ENCODE results near the gene FAF1.

The FAF1 gene

DNA sequence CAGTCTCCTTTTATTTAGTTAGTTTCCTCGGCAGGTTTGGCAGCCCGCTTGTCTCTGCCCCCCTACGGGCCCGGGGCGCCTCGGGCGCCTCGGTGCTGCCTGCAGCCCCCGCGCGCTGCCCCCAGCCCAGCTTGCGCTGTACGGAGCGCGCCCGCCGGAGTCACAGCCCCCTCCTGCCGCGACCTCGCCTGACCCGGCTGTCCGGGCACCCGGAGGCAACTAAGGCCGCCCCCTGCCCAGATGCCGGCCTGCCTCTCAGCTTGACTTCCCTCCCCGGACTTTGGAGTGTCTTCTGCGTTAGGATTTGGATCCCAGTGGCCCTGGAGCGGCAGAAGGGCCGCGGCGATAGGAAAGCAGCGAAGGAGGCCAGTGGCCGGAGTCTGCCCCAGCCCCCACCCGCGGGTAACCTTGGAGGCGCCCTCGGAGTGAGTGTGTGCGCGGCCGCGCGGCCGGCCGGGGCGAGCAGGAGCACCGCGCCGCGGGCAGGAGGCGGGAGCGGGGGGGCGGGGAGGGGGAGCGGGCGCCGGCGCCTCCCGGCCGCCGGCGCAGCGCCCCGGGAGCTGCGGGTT, 17.6 kb upstream of the FAF1 start:
- peak; percentile 55 for DNase-seq

DNA sequence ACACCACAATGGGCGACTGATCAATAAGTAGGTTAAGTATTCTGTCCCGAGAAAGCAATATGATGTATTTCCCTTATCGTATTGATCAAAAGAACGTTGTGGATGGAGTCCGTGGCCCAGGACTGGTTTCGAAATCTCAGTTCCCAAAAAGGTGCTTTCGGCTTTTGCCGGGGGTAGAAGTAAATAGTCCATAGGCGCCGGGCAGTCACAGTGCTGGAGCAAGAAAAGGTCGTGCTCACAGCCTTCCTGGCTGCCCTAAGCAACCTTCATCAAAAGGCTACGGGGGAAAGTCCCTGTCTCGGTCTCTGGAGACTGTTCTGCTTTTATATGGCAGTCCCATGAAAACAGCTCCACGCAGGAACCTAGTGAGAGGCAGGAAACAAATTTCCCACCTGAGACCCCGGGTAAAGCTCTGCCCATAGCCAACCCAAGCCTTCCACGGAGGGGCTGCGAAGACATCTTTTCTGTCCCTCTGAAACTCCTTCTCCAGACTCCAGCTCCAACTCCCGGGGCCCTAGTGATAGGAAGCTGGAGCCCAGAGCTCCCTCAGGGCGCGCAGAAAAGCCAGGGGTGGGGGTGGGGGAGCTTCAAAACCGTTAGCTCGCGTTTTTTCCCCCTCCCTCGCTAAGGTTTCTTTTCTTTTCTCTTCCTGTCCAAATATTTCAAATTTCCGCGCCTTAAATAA, 17.0 kb upstream of the FAF1 start:
- peak; percentile 82 for DNase-seq

DNA sequence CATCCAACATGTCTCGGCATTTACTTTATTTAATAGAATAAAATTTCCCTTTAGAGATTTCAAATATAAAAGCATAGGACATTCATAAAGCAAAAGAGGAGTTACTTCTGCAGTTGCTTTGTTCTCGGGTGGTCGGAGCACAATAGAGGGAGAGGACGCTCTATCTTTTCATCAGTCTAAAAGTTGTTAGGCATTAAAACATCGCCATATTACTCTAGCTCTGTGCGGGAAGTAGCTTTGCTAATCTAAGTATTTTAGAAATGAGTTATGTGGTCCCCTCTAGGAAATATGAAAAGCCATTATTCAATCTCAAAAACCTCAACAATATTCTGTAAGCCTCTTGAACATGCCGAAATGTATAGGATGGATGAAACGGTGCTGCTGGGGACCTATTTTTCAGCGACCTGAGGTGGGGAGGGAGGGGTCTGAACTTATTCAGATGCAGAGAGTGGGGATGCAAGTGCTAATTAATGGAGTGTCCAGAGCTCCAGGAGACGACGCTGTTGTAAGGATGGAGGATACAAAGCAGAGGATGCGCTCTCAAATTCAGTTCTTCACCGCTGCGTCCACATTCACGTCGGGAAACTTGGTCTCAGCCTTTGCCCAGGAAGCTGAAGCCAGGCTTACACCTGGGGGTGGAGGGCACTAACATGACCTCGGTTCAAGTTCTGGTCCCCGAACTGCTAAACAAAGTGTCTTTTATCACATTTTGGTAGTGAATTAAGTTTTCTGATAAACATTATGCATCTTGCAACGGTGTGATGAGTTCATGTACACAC, 16.2 kb upstream of the FAF1 start:
- peak; percentile 82 for DNase-seq

DNA sequence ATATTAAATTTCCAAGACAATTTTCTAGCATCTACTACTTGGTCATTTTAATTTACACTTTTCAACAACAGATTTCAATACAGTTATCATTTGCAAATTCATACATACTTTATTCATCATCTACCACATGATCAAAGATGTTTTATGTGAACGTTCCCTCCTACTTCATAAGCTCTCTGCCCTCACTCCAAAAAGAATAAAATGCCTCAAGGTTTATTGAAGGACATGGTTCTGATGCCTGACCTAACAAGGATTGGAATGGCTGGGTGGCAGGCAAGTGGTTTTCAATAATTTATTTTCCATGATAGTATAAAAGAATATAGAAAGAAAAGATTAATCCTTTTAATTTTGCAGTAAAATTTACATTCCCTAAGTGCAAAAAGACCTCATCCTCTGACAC, 15.4 kb upstream of the FAF1 start:
- peak; percentile 74 for DNase-seq

DNA sequence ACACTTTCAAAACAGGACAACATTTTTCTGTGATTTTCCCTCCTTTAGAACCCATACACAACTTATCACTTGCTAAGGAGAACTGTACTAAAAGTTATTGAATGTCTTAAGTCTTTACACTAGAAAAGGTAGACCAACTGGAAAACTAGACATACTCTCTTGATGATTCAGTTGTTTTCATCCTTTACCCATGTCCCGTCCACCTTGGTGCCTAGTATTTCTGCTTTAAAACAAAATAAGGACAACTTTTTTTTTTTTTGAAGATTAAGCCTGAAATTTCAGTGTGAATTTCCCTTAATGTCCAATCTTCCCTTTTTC, 14.5 kb upstream of the FAF1 start:
- peak; percentile 44 for DNase-seq

DNA sequence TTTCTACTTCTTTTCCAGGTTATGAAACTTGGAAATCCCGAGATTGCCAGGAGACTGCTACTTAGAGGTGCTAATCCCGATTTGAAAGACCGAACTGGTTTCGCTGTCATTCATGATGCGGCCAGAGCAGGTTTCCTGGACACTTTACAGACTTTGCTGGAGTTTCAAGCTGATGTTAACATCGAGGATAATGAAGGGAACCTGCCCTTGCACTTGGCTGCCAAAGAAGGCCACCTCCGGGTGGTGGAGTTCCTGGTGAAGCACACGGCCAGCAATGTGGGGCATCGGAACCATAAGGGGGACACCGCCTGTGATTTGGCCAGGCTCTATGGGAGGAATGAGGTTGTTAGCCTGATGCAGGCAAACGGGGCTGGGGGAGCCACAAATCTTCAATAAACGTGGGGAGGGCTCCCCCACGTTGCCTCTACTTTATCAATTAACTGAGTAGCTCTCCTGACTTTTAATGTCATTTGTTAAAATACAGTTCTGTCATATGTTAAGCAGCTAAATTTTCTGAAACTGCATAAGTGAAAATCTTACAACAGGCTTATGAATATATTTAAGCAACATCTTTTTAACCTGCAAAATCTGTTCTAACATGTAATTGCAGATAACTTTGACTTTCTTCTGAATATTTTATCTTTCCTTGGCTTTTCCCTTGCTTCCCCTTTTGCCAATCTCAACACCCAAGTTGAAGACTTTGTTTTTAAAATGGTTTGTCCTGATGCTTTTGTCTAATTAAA, 14.0 kb upstream of the FAF1 start:
- DNase-seq, result peak; percentile 58

DNA sequence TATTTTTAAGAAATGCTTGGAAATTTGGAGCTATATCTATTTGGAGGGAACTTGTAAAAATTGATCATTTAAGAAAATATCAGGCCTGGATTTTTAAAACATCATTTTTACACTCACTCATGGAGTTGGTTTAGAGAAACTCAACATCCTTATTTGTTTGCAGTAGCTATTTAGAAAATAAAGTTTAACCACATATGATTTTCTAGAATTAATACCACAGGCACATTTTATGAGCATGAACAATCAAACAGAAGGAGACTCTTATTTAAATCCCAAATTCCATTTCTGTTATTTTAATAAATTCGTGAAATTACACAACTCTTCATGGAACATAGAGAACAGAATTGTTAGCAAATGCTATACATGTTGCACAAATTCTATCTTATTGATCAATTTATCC, 13.2 kb upstream of the FAF1 start:
- DNase-seq, result peak; percentile 46

DNA sequence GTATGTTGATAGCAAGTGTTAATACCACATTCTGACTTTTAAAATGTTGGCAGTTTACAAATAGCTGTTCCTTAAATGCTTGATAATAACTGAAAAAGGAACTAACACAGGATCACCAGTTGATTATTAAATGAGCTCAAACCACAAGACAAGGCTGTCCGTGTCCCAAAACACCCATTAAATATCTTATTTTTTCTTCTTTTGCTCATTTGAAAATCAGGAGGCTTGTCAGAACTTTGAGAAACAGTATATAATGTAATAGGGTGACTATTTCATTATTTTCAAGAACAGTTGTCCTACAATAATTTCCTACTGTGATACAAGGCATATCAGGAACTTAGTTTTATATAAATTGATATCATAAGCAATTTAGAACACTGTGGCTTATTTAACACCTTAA, 12.7 kb upstream of the FAF1 start:
- DNase-seq, result peak; percentile 44

DNA sequence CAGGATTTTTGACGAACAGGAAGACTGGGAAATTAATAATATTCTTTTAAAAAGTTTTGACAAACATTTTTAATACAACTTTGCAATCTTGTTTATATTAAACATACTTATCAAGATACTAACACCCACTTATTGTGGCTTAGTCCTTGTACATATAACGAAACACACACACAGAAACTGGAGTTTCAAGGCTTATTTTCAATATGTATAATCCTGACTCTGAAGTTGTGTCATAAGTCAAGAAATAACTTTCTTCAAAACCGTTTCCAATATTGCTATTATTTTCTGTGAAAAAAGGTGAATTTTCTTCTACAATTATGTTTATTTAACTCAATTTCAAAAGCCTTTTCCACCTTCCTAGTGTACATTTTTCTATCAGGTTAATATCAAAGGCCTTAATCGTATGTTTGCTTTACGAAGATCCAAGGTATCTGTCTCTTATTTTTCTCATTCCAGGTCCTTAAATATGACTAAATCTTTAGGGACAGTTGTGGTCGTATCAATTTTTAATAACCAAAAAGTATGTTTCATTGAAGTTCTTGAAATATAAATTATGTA, 11.8 kb upstream of the FAF1 start:
- peak; percentile 50 for DNase-seq

DNA sequence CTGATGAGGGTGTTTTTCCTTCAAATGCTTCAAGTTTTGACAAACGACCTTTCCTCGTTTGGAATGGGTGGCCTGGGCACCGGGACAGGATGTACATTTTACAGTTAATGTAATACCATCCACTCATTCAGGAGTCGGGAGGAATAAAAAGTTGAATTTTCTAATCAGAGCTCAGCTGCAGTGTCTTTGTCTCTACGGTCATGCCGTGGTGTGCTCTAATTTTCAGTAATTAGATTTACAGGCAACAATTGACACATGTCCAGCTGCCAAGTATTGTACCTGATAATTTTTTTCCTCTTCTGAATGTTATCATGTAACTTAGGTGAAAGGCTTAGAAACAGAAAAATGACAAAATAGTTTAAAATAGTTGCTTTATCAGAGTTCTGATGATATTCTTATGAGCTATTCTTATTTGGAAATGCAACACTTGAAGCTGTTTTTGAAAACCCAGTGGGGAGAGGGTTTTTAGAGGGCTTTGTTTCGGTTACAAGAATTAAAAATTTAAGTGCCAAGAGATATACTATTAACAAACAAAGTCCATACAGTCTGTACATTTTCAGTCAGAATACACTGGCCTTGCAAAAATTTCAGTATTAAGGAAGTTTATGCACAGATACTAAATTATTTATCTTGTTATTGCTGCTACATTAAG, 11.0 kb upstream of the FAF1 start:
- peak; percentile 62 for DNase-seq

DNA sequence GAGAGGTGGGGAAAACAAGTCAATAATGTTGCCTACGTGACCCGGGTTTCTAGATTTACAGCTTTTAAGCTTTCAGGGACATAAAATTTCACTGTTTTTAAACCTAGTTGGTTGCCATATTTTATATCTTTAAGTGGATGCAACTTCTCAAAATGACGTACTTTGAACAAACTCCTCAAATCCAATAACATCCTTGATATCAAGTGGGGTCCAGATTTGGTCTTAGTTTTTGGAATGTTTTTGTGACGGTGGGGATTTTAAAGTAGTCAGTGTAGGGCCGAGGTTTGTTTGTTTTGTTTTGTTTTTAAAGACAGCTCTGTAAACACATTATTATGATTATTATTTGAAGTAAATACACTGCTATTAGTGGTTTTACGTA, 10.4 kb upstream of the FAF1 start:
- peak; percentile 48 for DNase-seq

DNA sequence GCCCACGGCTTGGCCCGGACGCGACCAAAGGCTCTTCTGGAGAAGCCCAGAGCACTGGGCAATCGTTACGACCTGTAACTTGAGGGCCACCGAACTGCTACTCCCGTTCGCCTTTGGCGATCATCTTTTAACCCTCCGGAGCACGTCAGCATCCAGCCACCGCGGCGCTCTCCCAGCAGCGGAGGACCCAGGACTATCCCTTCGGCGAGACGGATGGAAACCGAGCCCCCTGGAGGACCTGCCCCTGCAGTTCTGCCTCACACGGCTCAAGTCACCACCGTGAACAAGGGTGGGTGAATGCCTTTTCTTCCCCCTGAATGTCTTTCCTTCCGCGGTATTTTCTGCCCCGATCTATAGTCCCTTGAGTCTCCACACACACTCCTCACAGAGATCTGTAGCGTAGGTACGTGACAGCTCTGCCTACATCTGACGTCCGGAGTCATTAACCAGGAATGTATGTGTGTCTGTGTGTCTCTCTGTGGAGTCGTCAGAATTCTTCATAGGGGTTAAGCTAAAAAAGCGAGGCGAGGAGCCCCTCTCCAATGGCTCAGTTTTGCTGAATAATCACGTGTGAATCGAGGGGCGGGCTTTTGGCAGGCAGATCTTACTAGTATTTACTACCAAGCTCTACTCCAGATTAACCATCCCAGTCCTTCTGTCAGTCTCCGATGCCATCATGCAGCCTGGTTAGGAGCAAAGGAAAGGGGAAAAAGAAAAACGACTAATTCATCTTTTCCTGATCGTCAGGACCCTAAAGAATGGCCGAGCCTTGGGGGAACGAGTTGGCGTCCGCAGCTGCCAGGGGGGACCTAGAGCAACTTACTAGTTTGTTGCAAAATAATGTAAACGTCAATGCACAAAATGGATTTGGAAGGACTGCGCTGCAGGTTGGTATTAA, 9.8 kb upstream of the FAF1 start, which contains the start of gene CDKN2C:
Gene CDKN2C, plus strand, starts transcription at position 635 of the 898 bp plus-strand sequence. Its CDS starts 124 bp downstream, at position 759.
- DNase-seq, result peak; percentile 90

DNA sequence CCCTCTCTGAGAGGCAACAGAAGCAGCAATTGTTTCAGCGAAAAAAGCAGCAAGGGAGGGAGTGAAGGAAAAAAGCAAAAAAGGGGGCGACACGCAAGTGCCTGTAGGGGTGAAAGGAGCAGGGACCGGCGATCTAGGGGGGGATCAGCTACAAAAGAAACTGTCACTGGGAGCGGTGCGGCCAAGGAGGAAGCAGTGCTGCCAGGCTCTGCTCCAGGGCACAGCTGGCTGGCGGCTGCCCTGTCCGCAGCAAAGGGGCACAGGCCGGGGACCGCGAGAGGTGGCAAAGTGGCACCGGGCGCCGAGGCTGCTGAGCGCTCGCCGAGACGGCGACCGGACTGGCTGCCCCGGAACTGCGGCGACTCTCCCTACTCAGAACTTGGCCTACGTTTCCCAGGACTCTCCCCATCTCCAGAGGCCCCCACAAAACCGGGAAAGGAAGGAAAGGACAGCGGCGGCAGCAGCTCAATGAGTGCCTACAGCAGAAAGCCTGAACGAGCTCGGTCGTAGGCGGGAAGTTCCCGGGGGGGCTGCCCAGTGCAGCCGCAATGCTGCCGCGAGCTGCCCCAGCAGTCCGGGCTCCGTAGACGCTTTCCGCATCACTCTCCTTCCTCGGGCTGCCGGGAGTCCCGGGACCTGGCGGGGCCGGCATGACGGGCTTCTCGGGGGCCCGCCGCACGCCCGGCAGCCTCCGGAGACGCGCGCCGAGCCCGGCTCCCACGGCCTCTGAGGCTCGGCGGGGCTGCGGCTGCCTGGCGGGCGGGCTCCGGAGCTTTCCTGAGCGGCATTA, 8.9 kb upstream of the FAF1 start:
- peak; percentile 31 for DNase-seq

DNA sequence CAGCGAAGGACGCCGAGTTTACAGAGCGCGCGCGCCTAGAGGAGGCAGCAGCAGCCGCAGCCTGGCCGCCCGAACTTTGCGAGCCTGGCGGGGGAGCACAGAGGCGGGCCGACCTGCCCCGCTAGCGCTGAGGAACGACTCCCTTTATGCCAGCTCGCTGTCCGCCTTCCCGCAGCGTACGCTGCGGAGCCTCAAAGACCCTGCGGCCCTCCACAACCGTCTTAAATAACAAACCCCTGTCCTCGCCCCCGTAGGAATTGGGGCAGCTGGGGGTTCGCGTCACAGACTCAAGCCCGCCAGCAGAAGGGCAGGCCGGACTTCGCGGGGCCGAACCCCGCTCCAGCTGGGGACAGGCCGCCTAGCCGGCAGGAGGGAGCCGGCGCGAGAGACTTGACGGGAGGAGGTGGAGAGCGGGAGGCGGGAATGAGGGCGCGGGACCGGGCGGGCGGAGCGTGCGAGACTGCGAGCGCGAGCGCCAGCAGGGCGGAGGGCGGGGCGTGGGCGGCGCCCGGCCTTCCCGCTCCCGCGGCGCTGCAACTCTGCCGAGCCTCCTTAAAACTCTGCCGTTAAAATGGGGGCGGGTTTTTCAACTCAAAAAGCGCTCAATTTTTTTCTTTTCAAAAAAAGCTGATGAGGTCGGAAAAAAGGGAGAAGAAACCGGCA, 8.2 kb upstream of the FAF1 start:
- DNase-seq, result peak; percentile 89

DNA sequence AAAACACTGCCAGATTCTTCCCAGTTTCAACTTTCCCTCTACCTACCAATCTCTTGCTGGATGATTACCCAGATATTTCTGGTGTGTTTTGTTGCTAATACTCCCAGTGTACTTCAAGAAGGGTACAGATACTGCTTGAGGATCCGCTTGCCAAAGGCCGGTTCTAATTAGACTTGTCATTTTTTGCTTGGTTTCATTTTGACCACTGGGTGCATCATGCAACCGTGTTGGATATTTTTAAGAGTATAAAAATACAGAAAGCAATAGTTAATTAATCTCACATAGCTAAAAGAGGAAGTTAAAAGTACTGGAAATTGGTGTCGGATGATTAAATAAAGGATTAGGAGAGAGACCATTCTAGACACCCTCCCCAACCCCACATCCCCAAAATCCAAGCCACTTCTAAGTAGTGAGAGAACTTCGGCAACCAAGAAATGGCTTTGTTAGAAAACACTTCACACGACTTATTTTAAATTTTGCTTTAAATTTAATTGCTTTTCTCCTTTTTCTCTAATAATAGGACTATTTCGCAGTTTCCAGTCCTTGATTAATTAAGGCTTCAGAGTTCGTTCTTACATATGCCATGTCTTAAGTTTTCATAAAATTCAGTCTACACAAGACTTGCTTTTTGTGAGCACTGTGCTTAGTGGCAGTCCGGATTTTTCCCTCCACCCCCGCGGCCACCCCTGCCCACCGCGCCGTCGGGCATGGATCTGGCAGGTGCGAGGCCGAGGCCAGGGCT, 7.5 kb upstream of the FAF1 start:
- DNase-seq, result peak; percentile 50

DNA sequence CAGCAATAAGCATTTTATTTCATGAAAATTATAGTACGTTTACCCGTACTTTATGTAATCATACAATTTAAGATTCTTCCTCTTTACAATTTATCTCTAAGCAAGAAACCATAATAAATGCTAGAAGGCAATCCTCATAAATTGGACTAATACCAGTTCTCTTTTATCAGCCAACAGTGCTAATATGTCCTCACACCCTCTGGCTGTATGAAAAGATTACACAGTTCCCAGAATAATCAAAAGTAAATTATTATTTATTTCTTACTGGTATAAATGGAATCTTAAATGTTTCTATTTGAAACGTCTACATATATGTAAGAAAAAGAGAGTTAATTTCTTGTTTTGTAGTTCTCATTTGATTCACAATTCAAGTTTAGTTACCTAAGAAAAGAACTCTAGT, 6.9 kb upstream of the FAF1 start:
- DNase-seq, result peak; percentile 48

DNA sequence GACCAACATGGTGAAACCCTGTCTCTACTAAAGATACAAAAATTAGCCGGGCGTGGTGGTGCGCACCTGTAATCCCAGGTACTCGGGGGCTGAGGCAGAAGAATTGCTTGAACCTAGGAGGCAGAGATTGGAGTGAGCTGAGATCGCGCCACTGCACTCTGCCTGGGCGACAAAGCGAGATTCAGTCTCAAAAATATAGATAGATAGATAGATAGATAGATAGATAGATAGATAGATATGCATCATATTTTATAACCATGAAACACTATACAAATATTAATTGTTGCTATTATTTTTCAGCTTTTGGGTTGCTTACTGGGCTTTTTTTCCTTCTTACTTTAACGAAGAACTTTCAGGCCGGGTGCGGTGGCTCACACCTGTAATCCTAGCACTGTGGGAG, 4.8 kb upstream of the FAF1 start:
- no peak for DNase-seq

DNA sequence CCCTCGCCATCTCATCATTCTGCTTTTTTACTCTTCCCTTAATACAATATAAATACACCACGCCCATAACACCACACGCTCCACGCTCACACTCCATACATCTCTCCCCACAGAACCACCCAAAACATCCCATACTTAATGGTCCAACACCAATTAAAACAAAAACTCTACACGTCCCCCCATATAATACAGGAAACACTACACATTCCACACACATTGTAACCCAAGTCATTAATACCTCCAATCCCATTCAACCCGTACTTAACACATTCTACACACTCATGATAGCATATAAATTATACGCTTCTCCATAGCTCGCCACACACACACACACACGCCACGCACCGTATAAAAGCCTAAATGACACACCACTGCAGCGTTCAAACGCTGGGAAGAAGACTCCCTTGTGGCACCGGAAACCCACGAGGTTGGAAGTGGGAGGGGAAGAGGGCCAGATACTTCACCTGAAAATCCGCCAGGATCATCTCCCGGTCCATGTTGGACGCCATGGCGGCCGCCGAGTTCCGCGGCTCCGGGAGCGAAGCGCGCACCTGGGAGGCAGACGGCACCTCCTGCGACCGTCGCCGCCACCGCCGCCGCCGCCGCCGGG, 659 bp downstream of the FAF1 start:
- peak; percentile 23 for DNase-seq

DNA sequence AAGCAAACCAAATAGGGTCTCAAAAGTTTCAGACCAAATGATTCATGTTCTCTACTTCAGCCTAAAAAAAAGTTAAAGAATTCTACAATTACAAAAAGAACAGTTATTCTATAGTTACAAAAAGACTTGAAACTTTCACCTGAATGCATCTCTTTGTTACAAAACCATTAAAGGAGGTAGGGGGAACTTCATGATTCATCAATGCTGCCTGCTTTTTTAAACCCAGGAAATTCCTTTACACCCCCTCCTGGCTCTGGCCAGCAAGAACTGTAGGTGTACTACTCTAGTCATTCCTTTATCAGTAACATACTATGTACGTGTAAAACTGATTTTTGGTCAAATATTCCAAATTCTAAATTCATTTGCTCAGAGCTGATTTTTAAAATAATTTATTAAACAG, 5.0 kb downstream of the FAF1 start:
- DNase-seq, result no peak

Data from NCI-H1092 treated with DMSO at 0.1 percent for 48 hours (cell line).